Parathyroid adenoma (tissue), 2 donors: Measurements from ENCODE around the gene FSD1L.
"Not testable (repeated sequence)": the region's sequence is repeated elsewhere in the genome, so short reads cannot be mapped to it uniquely, and the experiment has no call there.

Experiments used
- H2AFZ ChIP-seq: fragments of 300-600 bp; sonication (generic); one replicate; pipeline ENCODE4 v1.7.0; 2017; ENCODE audit warnings: antibody characterized with exemption, mild to moderate bottlenecking
- H3K27ac ChIP-seq: fragments of 300-600 bp; sonication (generic); one replicate; pipeline ENCODE4 v1.7.0; 2017
- H3K27me3 ChIP-seq: fragments of 300-600 bp; sonication (generic); one replicate; pipeline ENCODE4 v1.7.0; 2017; ENCODE audit warnings: low read length; ENCODE audit not compliant: control insufficient read depth, insufficient read depth
- H3K36me3 ChIP-seq: fragments of 300-600 bp; sonication (generic); one replicate; pipeline ENCODE4 v1.7.0; 2017; ENCODE audit warnings: low read length; ENCODE audit not compliant: control insufficient read depth, insufficient read depth
- H3K4me1 ChIP-seq: fragments of 300-600 bp; sonication (generic); one replicate; pipeline ENCODE4 v1.7.0; 2017; ENCODE audit warnings: control low read depth
- H3K4me2 ChIP-seq: fragments of 300-600 bp; sonication (generic); one replicate; pipeline ENCODE4 v1.7.0; 2017; ENCODE audit warnings: low read length
- H3K4me3 ChIP-seq: fragments of 300-600 bp; sonication (generic); one replicate; pipeline ENCODE4 v1.7.0; 2017; ENCODE audit warnings: low read depth, low read length
- H3K79me2 ChIP-seq: fragments of 300-600 bp; sonication (generic); one replicate; pipeline ENCODE4 v1.7.0; 2017; ENCODE audit warnings: control low read depth
- H3K9ac ChIP-seq: fragments of 300-600 bp; sonication (generic); one replicate; pipeline ENCODE4 v1.7.0; 2017; ENCODE audit warnings: mild to moderate bottlenecking
- H3K9me3 ChIP-seq: fragments of 300-600 bp; sonication (generic); one replicate; pipeline ENCODE4 v1.7.0; 2017; ENCODE audit warnings: low read length; ENCODE audit not compliant: control insufficient read depth
- CTCF ChIP-seq: fragments of 300-600 bp; sonication (generic); IDR thresholded peaks from one replicate; pipeline ENCODE4 v1.7.0; 2017; ENCODE audit warnings: antibody characterized with exemption, mild to moderate bottlenecking
- donor health status: primary hyperparathyroidism.

Gene FSD1L

DNA sequence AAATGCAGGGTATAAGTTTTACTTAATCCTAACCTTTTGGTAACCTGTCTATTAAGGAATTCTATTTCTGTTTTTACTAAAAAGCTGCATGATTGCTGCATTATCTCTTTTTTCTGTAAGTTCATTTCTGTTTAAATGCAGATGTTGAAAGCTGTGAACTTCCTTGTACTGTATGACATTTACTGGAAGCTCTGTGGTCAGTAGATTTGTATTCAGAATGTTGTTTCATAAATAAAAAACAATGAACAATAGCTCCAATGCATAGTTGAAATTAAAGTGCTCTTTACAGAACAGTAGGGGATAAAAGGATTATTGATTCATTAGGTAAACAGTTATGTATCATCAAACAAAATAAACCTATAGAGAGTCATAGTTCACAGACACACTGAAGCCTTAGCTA is 63.6 kb downstream of the FSD1L start:
- Histone ChIP-seq H3K4me2 (no peak overlapping the region), H3K9me3 (no peaks in the 10 kb centered on the region), H3K4me3 (no peak overlapping the region), H3K9ac (no peak overlapping the region), H3K27me3 (no peaks in the 10 kb centered on the region), H3K27ac (no peak overlapping the region), H2AFZ (no peak overlapping the region), H3K4me1 (no peaks in the 10 kb centered on the region), H3K36me3 (no peaks in the 10 kb centered on the region), H3K79me2 (no peaks in the 10 kb centered on the region)
- no peak for TF ChIP-seq CTCF

- Histone ChIP-seq H3K4me3 (no peak overlapping the region), H3K4me1 (no peaks in the 10 kb centered on the region), H3K27ac (no peak overlapping the region), H3K79me2 (no peaks in the 10 kb centered on the region), H3K4me2 (no peak overlapping the region), H3K9ac (no peak overlapping the region), H2AFZ (no peak overlapping the region), H3K36me3 (no peaks in the 10 kb centered on the region), H3K27me3 (no peaks in the 10 kb centered on the region), H3K9me3 (no peaks in the 10 kb centered on the region)
- TF ChIP-seq CTCF = no peak
Observed at GRCh38 chr9:105515811-105516413, 68.1 kb downstream of the FSD1L start.

GRCh38 chr9:105519710-105520369 is 72.0 kb downstream of the FSD1L start:
- not testable (repeated sequence) for H3K9ac ChIP-seq, H2AFZ ChIP-seq, H3K4me2 ChIP-seq, H3K36me3 ChIP-seq, H3K9me3 ChIP-seq, H3K27me3 ChIP-seq, H3K79me2 ChIP-seq, H3K4me3 ChIP-seq, H3K4me1 ChIP-seq
- peak overlapping the region; percentile 54 for H3K27ac ChIP-seq

DNA sequence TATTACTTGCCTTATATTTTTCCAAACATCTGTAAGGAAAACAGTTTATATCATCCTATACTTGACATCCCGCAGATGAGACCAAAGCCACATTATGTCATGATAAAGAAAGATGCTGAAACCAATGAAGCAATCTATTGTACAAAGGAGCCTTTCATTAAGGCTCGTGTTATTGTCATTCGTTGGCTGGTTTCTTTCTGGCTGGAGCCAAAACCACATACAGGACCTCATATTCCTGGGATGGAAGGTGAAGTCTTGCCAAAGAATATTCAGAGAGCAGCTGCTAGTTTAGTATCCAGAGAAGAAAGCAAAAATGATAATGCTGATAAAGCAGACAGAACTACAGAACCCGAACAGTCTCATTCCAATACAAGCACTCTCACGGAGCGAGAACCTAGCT is 73.2 kb downstream of the FSD1L start:
- H3K9ac ChIP-seq, H3K9me3 ChIP-seq, H3K4me1 ChIP-seq, H3K36me3 ChIP-seq, H3K27me3 ChIP-seq, H3K4me3 ChIP-seq, H3K4me2 ChIP-seq, H3K79me2 ChIP-seq, H3K27ac ChIP-seq, H2AFZ ChIP-seq: not testable (repeated sequence)

DNA sequence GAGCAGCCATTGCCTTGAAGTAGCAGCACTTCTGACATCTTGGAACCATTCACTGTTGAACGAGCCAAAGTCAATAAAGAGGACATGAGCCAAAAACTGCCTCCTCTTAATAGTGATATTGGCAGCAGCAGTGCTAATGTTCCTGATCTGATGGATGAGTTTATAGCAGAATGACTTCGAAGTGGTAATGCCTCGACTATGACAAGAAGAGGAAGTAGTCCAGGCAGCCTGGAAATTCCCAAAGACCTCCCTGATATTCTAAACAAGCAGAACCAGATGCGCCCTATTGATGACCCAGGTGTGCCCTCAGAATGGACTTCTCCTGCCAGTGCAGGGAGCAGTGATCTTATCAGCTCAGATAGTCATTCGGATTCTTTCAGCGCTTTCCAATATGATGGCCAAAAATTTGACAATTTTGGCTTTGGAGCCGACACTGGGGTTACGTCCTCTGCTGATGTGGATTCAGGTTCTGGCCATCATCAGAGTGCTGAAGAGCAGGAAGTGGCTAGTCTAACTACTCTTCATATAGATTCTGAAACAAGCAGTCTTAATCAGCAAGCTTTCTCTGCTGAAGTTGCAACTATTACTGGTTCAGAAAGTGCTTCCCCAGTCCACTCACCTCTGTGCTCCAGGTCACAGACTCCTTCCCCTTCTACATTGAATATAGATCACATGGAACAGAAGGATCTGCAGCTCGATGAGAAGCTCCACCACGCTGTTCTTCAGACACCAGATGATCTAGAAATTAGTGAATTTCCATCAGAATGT is 75.0 kb downstream of the FSD1L start:
- H3K4me3 ChIP-seq, H3K36me3 ChIP-seq, H3K9me3 ChIP-seq, H3K4me1 ChIP-seq, H3K79me2 ChIP-seq, H3K9ac ChIP-seq, H3K27me3 ChIP-seq, H3K4me2 ChIP-seq, H3K27ac ChIP-seq, H2AFZ ChIP-seq: not testable (repeated sequence)

DNA sequence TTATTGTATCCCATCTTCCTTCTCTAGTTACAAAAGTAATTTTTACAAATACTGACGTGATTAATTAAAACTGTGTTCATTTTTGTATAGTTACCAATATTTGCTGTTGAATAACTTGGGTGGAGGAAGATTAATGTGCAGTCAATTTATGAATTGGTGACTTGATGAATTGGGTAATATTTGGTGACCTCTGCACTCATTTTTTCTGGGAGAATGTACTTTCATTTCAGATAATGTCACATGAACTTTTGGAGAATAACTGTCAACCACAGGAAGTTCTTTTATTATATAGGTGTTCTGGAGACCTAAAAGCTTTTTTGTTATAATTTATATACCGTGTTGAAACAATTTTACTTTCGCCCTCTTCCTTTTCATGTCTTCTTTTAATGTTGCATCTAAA is 83.7 kb downstream of the FSD1L start:
- H3K9ac ChIP-seq = no peak overlapping the region
- H3K4me3 ChIP-seq = no peak overlapping the region
- H3K4me1 ChIP-seq = no peaks in the 10 kb centered on the region
- H3K9me3 ChIP-seq = no peaks in the 10 kb centered on the region
- no peaks in the 10 kb centered on the region for H3K79me2 ChIP-seq
- no peaks in the 10 kb centered on the region for H3K27me3 ChIP-seq
- no peak for TF ChIP-seq CTCF
- H3K27ac ChIP-seq = no peak overlapping the region
- no peak overlapping the region for H2AFZ ChIP-seq
- H3K36me3 ChIP-seq = no peaks in the 10 kb centered on the region
- H3K4me2 ChIP-seq = no peak overlapping the region
